Liver (tissue), 9 donors: ENCODE data around the gene PREX1. TPM values are rescaled to one million over a fixed set of nuclear protein-coding genes. Genes with fewer than 3 reads are reported as not detected.

ENCODE experiments used
- DNase-seq: peaks from one replicate; pipeline ENCODE4 v3.0.0-alpha.2; 2017; ENCODE audit warnings: low spot score
- H3K27ac ChIP-seq, 2 donors: one replicate each; pipeline ENCODE4 v1.7.0; 2013; ENCODE audit warnings: inconsistent platforms in 2 of 2, low read length in 2 of 2, control low read depth in 1 of 2, low read depth in 1 of 2, mild to moderate bottlenecking in 1 of 2
- H3K27me3 ChIP-seq, 4 donors: one replicate each; pipeline versions ENCODE4 v1.6.1 to v1.7.0; 2013; ENCODE audit warnings: low read length in 3 of 4, inconsistent platforms in 1 of 4, mild to moderate bottlenecking in 1 of 4, moderate library complexity in 1 of 4; ENCODE audit not compliant: control insufficient read depth in 4 of 4, insufficient read depth in 4 of 4
- H3K36me3 ChIP-seq, 4 donors: one replicate each; pipeline versions ENCODE4 v1.6.1 to v1.7.0; 2013; ENCODE audit warnings: low read length in 3 of 4, mild to moderate bottlenecking in 3 of 4, low read depth in 1 of 4, moderate library complexity in 1 of 4; ENCODE audit not compliant: control insufficient read depth in 4 of 4, insufficient read depth in 3 of 4
- H3K4me1 ChIP-seq, 4 donors: one replicate each; pipeline versions ENCODE4 v1.6.1 to v1.7.0; 2013; ENCODE audit warnings: low read length in 3 of 4, mild to moderate bottlenecking in 3 of 4, moderate library complexity in 1 of 4; ENCODE audit not compliant: control insufficient read depth in 4 of 4, insufficient read depth in 4 of 4
- H3K4me3 ChIP-seq, 3 donors: one replicate each; pipeline versions ENCODE4 v1.6.1 to v1.7.0; 2013; ENCODE audit warnings: low read length in 3 of 3, control low read depth in 1 of 3, low read depth in 1 of 3, mild to moderate bottlenecking in 1 of 3
- H3K9ac ChIP-seq, 2 donors: one replicate each; pipeline ENCODE4 v1.7.0; 2013; ENCODE audit warnings: low read length in 2 of 2, mild to moderate bottlenecking in 2 of 2, moderate library complexity in 2 of 2, control low read depth in 1 of 2, low read depth in 1 of 2
- H3K9me3 ChIP-seq, 4 donors: one replicate each; pipeline versions ENCODE4 v1.6.1 to v1.7.0; 2013; ENCODE audit warnings: low read length in 3 of 4; ENCODE audit not compliant: control insufficient read depth in 4 of 4
- ATF3 ChIP-seq: IDR thresholded peaks from 2 replicates; pipeline ENCODE4 v1.6.1; 2016; ENCODE audit warnings: antibody characterized with exemption
- EGR1 ChIP-seq, 2 donors: IDR thresholded peaks; 2 replicates each; pipeline ENCODE4 v1.6.1; 2016 to 2018; ENCODE audit warnings: antibody characterized with exemption in 2 of 2, low read depth in 2 of 2
- FOXA1 ChIP-seq: IDR thresholded peaks from 2 replicates; pipeline ENCODE4 v1.6.1; 2016; ENCODE audit warnings: antibody characterized with exemption
- FOXA2 ChIP-seq: IDR thresholded peaks from 2 replicates; pipeline ENCODE4 v1.6.1; 2016; ENCODE audit warnings: antibody characterized with exemption
- HNF4A ChIP-seq, 2 donors: conservative IDR thresholded peaks; 2 replicates each; pipeline ENCODE4 v1.6.1; 2016; ENCODE audit warnings: antibody characterized with exemption in 2 of 2, mild to moderate bottlenecking in 2 of 2
- HNF4G ChIP-seq: IDR thresholded peaks from 2 replicates; pipeline ENCODE4 v1.6.1; 2016; ENCODE audit warnings: antibody characterized with exemption
- JUND ChIP-seq, 2 donors: IDR thresholded peaks; 2 replicates each; pipeline ENCODE4 v1.6.1; 2016; ENCODE audit warnings: antibody characterized with exemption in 2 of 2
- NR2F2 ChIP-seq: IDR thresholded peaks from 2 replicates; pipeline ENCODE4 v1.6.1; 2016; ENCODE audit warnings: antibody characterized with exemption
- RAD21 ChIP-seq, 2 donors: IDR thresholded peaks; 2 replicates each; pipeline ENCODE4 v1.6.1; 2016; ENCODE audit warnings: antibody characterized with exemption in 2 of 2, mild to moderate bottlenecking in 2 of 2
- REST ChIP-seq: IDR thresholded peaks from 2 replicates; pipeline ENCODE4 v1.6.1; 2016; ENCODE audit warnings: antibody characterized with exemption, mild to moderate bottlenecking
- RXRA ChIP-seq, 2 donors: IDR thresholded peaks; 2 replicates each; pipeline ENCODE4 v1.6.1; 2017 to 2018; ENCODE audit warnings: antibody characterized with exemption in 2 of 2, mild to moderate bottlenecking in 1 of 2
- SP1 ChIP-seq: IDR thresholded peaks from 2 replicates; pipeline ENCODE4 v1.6.1; 2018; ENCODE audit warnings: antibody characterized with exemption, mild to moderate bottlenecking
- TAF1 ChIP-seq: conservative IDR thresholded peaks from 2 replicates; pipeline ENCODE4 v1.6.1; 2016; ENCODE audit warnings: antibody characterized with exemption, mild to moderate bottlenecking
- YY1 ChIP-seq: IDR thresholded peaks from 2 replicates; pipeline ENCODE4 v1.6.1; 2016; ENCODE audit warnings: antibody characterized with exemption, mild to moderate bottlenecking
- ZBTB33 ChIP-seq: IDR thresholded peaks from 2 replicates; pipeline ENCODE4 v1.6.1; 2016; ENCODE audit warnings: antibody characterized with exemption
- whole genome bisulfite sequencing: extraction: QIAGEN DNeasy Blood & Tissue Kit; methylation state at CpG from one replicate; pipeline ENCODE4 v1.1.7; 2013; 5-methylcytosine and 5-hydroxymethylcytosine counted together
- polyA plus RNA-seq, 2 donors: library from polyadenylated mRNA; stranded (reverse) in 1 of 2; unstranded in 1 of 2; fragments of 200-250 nt in 1 of 2; fragments of >200 nt in 1 of 2; fragmentation: Nextera tagmentation in 1 of 2; extraction: Ambion mirVana in 1 of 2; gene quantifications; one replicate each; pipeline versions ENCODE4 v1.2.1 to v1.2.3, GENCODE V29; 2013 to 2015
- total RNA-seq, 2 donors: library from RNA; depleted of rRNA; stranded (reverse); fragments of >200 nt; gene quantifications; one replicate each; pipeline ENCODE4 v1.2.3, GENCODE V29; 2014
- TF ChIP-seq, protein P1 (sequence below): IDR thresholded peaks from 2 replicates; pipeline ENCODE4 v1.6.1; 2016; ENCODE audit warnings: antibody characterized with exemption
- donor health status: healthy.
- donor health status: healthy.
- donor health status: healthy.
- donor health status: healthy.
- donor health status: healthy.

The PREX1 gene
- total and polyA plus RNA-seq, 4 donors, result 2.2 to 18.0 (median 10.8) TPM

DNA sequence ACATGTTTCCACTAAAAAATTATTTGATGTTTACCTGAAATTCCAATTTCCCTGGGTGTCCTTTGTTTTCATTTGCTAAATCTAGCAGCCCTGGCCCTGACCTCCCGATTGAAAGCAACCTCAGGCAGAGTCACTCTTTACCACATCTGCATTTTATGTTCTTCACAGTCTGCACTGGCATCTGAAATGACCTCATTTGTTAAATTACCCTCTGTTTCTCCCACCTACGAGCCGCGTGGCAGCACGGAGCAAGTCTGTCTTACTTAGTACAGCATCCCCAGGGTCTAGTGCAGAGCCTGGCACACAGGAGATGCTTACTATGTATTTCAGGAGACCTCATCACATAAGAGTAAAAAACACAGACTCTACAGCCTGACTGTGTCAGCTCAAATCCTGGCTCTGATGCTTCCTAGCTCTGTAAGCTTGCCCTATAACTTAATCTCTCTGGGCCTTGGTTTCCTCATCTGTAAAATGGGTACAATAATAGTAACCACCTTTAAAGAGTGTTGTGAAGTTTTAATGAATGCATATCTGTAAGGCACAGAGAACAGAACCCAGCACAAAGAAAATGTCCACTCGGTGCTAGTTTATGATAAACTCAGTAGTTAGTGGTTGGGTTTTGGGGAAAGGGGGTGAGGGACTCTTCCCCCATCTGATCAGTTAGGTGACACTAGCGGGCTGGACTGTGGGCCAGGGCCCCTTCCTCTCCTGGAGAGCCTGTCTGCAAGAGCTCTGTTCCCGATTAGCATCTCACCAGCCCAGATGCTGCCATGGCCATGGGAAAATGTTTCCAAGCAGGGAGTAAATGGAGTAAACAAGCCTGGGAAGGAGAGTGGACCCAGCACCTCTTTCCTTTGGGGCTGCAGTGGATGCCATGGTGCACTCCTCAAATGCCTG is 88.2 kb downstream of the PREX1 start:
- no peaks in the 10 kb centered on the region for H3K27me3 ChIP-seq
- WGBS, result 81% methylated on average over 8 of the region's 8 CpGs
- no peaks in the 10 kb centered on the region for H3K9me3 ChIP-seq
- H3K9ac ChIP-seq, result no peak overlapping the region
- peaks cover 0 to 5% (median 0%) of the 10 kb centered on the region in 4 donors for H3K4me1 ChIP-seq
- H3K4me3 ChIP-seq, result no peak overlapping the region
- no peak overlapping the region for H3K27ac ChIP-seq
- TF ChIP-seq ATF3 (no peak), HNF4A (conservative IDR thresholded peaks at IDR 0.05) (no peak), JUND (IDR thresholded peaks at IDR 0.05) (no peak), HNF4G (no peak), NR2F2 (no peak), FOXA1 (no peak)
- peaks cover 0 to 3% (median 2%) of the 10 kb centered on the region in 4 donors for H3K36me3 ChIP-seq
- no peak for DNase-seq

DNA sequence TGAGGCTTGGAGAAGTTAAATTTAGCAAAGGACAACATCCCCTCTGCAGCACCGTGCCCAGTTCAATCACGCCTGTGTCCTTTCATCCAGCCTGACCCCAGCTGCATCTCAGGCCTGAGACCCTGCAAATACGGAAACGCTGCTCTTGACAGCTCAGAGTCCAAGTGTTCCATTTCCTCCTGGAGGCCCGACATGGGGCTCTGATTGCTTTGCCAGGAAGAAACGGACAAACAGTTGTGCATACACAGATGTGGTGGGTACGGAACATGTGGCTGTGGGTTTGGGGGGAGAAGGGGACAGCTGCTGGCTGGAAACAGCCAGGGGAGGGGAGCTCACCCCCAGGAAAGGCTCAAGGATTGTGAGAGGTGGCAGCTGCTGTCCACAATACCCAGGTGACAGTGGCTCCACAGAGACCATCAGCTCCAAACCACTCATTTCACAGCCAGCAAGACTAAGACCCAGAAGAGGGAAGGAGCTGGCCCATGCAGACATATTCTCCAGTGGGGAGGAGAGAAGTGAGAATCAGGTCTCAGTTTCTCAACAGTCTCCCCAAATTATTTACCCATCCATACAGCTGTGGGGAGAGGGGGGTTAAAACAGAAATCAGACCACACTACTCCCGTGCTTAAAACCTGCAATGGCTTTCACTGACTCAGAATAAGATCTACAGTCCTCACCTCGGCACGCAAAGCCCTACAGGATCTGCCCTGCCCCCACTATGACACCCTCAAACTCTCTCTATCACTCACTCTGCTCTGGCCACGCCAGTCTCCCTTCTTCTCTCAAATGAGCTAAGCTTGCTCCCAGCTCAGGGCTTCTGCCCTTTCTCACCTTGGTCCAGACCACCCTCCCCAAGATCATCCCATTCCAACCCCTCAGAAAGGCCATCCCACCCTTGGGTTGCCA is 89.1 kb downstream of the PREX1 start:
- TF ChIP-seq RXRA (IDR thresholded peaks at IDR 0.05), result no peak
- TF ChIP-seq YY1, result no peak
- TF ChIP-seq ZBTB33, result no peak
- no peak for TF ChIP-seq ATF3
- no peak for TF ChIP-seq FOXA1
- no peak for TF ChIP-seq REST
- no peak for TF ChIP-seq HNF4G
- TF ChIP-seq RAD21 (IDR thresholded peaks at IDR 0.05), result no peak
- no peak for TF ChIP-seq EGR1 (IDR thresholded peaks at IDR 0.05; ENCODE audit: low read depth in 2 of 2)
- TF ChIP-seq FOXA2, result no peak
- TF ChIP-seq HNF4A (conservative IDR thresholded peaks at IDR 0.05), result no peak
- no peak for TF ChIP-seq JUND (IDR thresholded peaks at IDR 0.05)
- no peak for TF ChIP-seq NR2F2
- no peak for TF ChIP-seq SP1
- TF ChIP-seq, protein P1, sequence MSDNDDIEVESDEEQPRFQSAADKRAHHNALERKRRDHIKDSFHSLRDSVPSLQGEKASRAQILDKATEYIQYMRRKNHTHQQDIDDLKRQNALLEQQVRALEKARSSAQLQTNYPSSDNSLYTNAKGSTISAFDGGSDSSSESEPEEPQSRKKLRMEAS, result no peak
- TF ChIP-seq TAF1, result no peak
- H3K9me3 ChIP-seq, result no peaks in the 10 kb centered on the region
- no peaks in the 10 kb centered on the region for H3K27me3 ChIP-seq
- no peak overlapping the region for H3K27ac ChIP-seq
- no peak overlapping the region for H3K9ac ChIP-seq
- no peak for DNase-seq
- 55% methylated on average over 11 of the region's 11 CpGs for whole genome bisulfite sequencing
- H3K4me1 ChIP-seq, result peaks cover 0 to 5% (median 0%) of the 10 kb centered on the region in 4 donors
- H3K36me3 ChIP-seq, result peaks cover 0 to 4% (median 0%) of the 10 kb centered on the region in 4 donors
- no peak overlapping the region for H3K4me3 ChIP-seq
